Activated CD4-positive, alpha-beta memory T cell treated with anti-CD3 and anti-CD28 coated beads, Interleukin-2, amount 10 ng/mL, durations not matched to agents 7 days and 5 days (primary cell): ENCODE data around the gene DSG3. TPM values are rescaled to one million over a fixed set of nuclear protein-coding genes. Genes with fewer than 3 reads are reported as not detected.
"Not testable (repeated sequence)": the region's sequence is repeated elsewhere in the genome, so short reads cannot be mapped to it uniquely, and the experiment has no call there.

Source experiments
- CTCF ChIA-PET: fragments of 350-600 bp; sonication (Branson Sonifier 250); formaldehyde crosslinking; loops from one replicate; lab custom pipeline; 2021; ENCODE audit warnings: antibody characterized with exemption, inconsistent platforms; lab: Charles Lee
- POLR2A ChIA-PET: fragments of 350-600 bp; sonication (Branson Sonifier 250); formaldehyde crosslinking; loops from one replicate; lab custom pipeline; 2021; ENCODE audit warnings: antibody characterized with exemption; lab: Charles Lee
- DNase-seq: peaks from one replicate; pipeline ENCODE4 v3.0.0-alpha.2; 2020
- H3K27ac Mint-ChIP-seq: one replicate; pipeline ENCODE4 v1.8.0; 2021; ENCODE audit warnings: mild to moderate bottlenecking, mixed read lengths
- H3K27me3 Mint-ChIP-seq: one replicate; pipeline ENCODE4 v1.8.0; 2021; ENCODE audit warnings: mixed read lengths
- H3K36me3 Mint-ChIP-seq: one replicate; pipeline ENCODE4 v1.8.0; 2021; ENCODE audit warnings: low read depth, mixed read lengths
- H3K4me1 Mint-ChIP-seq: one replicate; pipeline ENCODE4 v1.8.0; 2021; ENCODE audit warnings: mixed read lengths
- H3K4me3 Mint-ChIP-seq: one replicate; pipeline ENCODE4 v1.8.0; 2021; ENCODE audit warnings: mild to moderate bottlenecking, mixed read lengths
- H3K9me3 Mint-ChIP-seq: one replicate; pipeline ENCODE4 v1.8.0; 2021; ENCODE audit warnings: mixed read lengths
- total RNA-seq, 2 experiments: library from RNA; stranded (reverse); gene quantifications; one replicate each; pipeline ENCODE4 v1.2.3, GENCODE V29; 2021

The DSG3 gene
- total RNA-seq, 2 experiments from 2014 or later, result not detected

GRCh38 chr18:31489311-31489710, 41.8 kb downstream of the DSG3 start:
- no peaks in the 10 kb centered on the region for H3K36me3 Mint-ChIP-seq
- H3K4me1 Mint-ChIP-seq, result no peaks in the 10 kb centered on the region
- ChIA-PET CTCF (no interaction called here), POLR2A (no interaction called here)
- no peak overlapping the region for H3K27ac Mint-ChIP-seq
- H3K4me3 Mint-ChIP-seq, result no peak overlapping the region
- H3K27me3 Mint-ChIP-seq, result no peaks in the 10 kb centered on the region
- no peaks in the 10 kb centered on the region for H3K9me3 Mint-ChIP-seq
- DNase-seq, result no peak

GRCh38 chr18:31490387-31490786, 42.8 kb downstream of the DSG3 start:
- peaks cover under 1% of the 10 kb centered on the region for H3K27me3 Mint-ChIP-seq
- H3K9me3 Mint-ChIP-seq, result no peaks in the 10 kb centered on the region
- H3K36me3 Mint-ChIP-seq, result no peaks in the 10 kb centered on the region
- no peaks in the 10 kb centered on the region for H3K4me1 Mint-ChIP-seq
- H3K27ac Mint-ChIP-seq, result no peak overlapping the region
- DNase-seq, result no peak
- CTCF ChIA-PET, result no interaction called here
- H3K4me3 Mint-ChIP-seq, result no peak overlapping the region
- POLR2A ChIA-PET, result no interaction called here

- DNase-seq, result no peak
- POLR2A ChIA-PET, result no interaction called here
- Mint-ChIP-seq H3K36me3 (no peaks in the 10 kb centered on the region), H3K27ac (no peak overlapping the region), H3K4me1 (no peaks in the 10 kb centered on the region), H3K27me3 (peaks cover 4% of the 10 kb centered on the region), H3K4me3 (no peak overlapping the region), H3K9me3 (no peaks in the 10 kb centered on the region)
- CTCF ChIA-PET, result no interaction called here
Observed at GRCh38 chr18:31490833-31491232, 43.3 kb downstream of the DSG3 start.

GRCh38 chr18:31491586-31491985, 44.0 kb downstream of the DSG3 start:
- CTCF ChIA-PET, result no interaction called here
- Mint-ChIP-seq H3K9me3 (no peaks in the 10 kb centered on the region), H3K27me3 (peaks cover 4% of the 10 kb centered on the region)

GRCh38 chr18:31492671-31493070, 45.1 kb downstream of the DSG3 start:
- peaks cover 12% of the 10 kb centered on the region for H3K27me3 Mint-ChIP-seq
- no peak for DNase-seq
- CTCF ChIA-PET, result no interaction called here

More at GRCh38 chr18:31491586-31491985, 44.0 kb downstream of the DSG3 start:
- DNase-seq, result no peak
- no peaks in the 10 kb centered on the region for H3K4me1 Mint-ChIP-seq
- no peak overlapping the region for H3K27ac Mint-ChIP-seq
- POLR2A ChIA-PET, result no interaction called here
- H3K36me3 Mint-ChIP-seq, result no peaks in the 10 kb centered on the region
- no peak overlapping the region for H3K4me3 Mint-ChIP-seq

GRCh38 chr18:31493171-31493570, 45.6 kb downstream of the DSG3 start:
- CTCF ChIA-PET, result no interaction called here
- Mint-ChIP-seq H3K4me3 (no peak overlapping the region), H3K27ac (no peak overlapping the region), H3K27me3 (peaks cover 13% of the 10 kb centered on the region), H3K4me1 (no peaks in the 10 kb centered on the region), H3K36me3 (no peaks in the 10 kb centered on the region), H3K9me3 (no peaks in the 10 kb centered on the region)
- POLR2A ChIA-PET, result no interaction called here
- no peak for DNase-seq

More at GRCh38 chr18:31492671-31493070, 45.1 kb downstream of the DSG3 start:
- no peaks in the 10 kb centered on the region for H3K9me3 Mint-ChIP-seq
- no peak overlapping the region for H3K27ac Mint-ChIP-seq
- no peaks in the 10 kb centered on the region for H3K4me1 Mint-ChIP-seq
- no peak overlapping the region for H3K4me3 Mint-ChIP-seq
- POLR2A ChIA-PET, result no interaction called here
- no peaks in the 10 kb centered on the region for H3K36me3 Mint-ChIP-seq

GRCh38 chr18:31493941-31494340, 46.4 kb downstream of the DSG3 start:
- ChIA-PET CTCF (no interaction called here), POLR2A (no interaction called here)
- no peak for DNase-seq
- no peaks in the 10 kb centered on the region for H3K36me3 Mint-ChIP-seq
- no peak overlapping the region for H3K4me3 Mint-ChIP-seq
- peaks cover 18% of the 10 kb centered on the region for H3K27me3 Mint-ChIP-seq
- H3K4me1 Mint-ChIP-seq, result peaks cover 1% of the 10 kb centered on the region
- H3K9me3 Mint-ChIP-seq, result no peaks in the 10 kb centered on the region
- no peak overlapping the region for H3K27ac Mint-ChIP-seq

- H3K36me3 Mint-ChIP-seq, H3K4me3 Mint-ChIP-seq, H3K4me1 Mint-ChIP-seq, CTCF ChIA-PET, H3K9me3 Mint-ChIP-seq, H3K27ac Mint-ChIP-seq, DNase-seq, POLR2A ChIA-PET: not testable (repeated sequence)
- peaks cover 25% of the 10 kb centered on the region for H3K27me3 Mint-ChIP-seq
Observed at GRCh38 chr18:31494705-31495244, 47.2 kb downstream of the DSG3 start.

- POLR2A ChIA-PET, result no interaction called here
- CTCF ChIA-PET, result no interaction called here
- no peaks in the 10 kb centered on the region for H3K36me3 Mint-ChIP-seq
- no peak overlapping the region for H3K4me3 Mint-ChIP-seq
- peaks cover 3% of the 10 kb centered on the region for H3K4me1 Mint-ChIP-seq
- H3K27me3 Mint-ChIP-seq, result peaks cover 32% of the 10 kb centered on the region
- DNase-seq, result no peak
- H3K27ac Mint-ChIP-seq, result no peak overlapping the region
- no peaks in the 10 kb centered on the region for H3K9me3 Mint-ChIP-seq
Observed at GRCh38 chr18:31497404-31497835, 49.9 kb downstream of the DSG3 start.

GRCh38 chr18:31497836-31498573, 50.5 kb downstream of the DSG3 start, which contains the start of gene DSG2:
TSS of gene DSG2 (plus strand) at chr18:31498177. CDS start at chr18:31498252, 75 bp downstream.
- Mint-ChIP-seq H3K36me3 (no peaks in the 10 kb centered on the region), H3K4me1 (peaks cover 3% of the 10 kb centered on the region), H3K27me3 (peaks cover 32% of the 10 kb centered on the region), H3K4me3 (peak within 1 kb of the TSS; percentile 53), H3K9me3 (no peaks in the 10 kb centered on the region), H3K27ac (no peak within 1 kb of the TSS)
- ChIA-PET POLR2A (no interaction called here), CTCF (no interaction called here)
- DNase-seq, result no peak

GRCh38 chr18:31498574-31499524, 51.3 kb downstream of the DSG3 start:
- H3K9me3 Mint-ChIP-seq, result no peaks in the 10 kb centered on the region

GRCh38 chr18:31500051-31500688, 52.6 kb downstream of the DSG3 start:
- ChIA-PET CTCF (no interaction called here), POLR2A (no interaction called here)
- H3K4me1 Mint-ChIP-seq, result peaks cover 3% of the 10 kb centered on the region
- H3K27me3 Mint-ChIP-seq, result peaks cover 32% of the 10 kb centered on the region
- no peak overlapping the region for H3K4me3 Mint-ChIP-seq
- no peaks in the 10 kb centered on the region for H3K36me3 Mint-ChIP-seq
- no peak overlapping the region for H3K27ac Mint-ChIP-seq
- DNase-seq, result no peak
- no peaks in the 10 kb centered on the region for H3K9me3 Mint-ChIP-seq

More at GRCh38 chr18:31498574-31499524, 51.3 kb downstream of the DSG3 start:
- peak overlapping the region; percentile 53 for H3K4me3 Mint-ChIP-seq
- POLR2A ChIA-PET, result no interaction called here
- peaks cover 32% of the 10 kb centered on the region for H3K27me3 Mint-ChIP-seq
- H3K36me3 Mint-ChIP-seq, result no peaks in the 10 kb centered on the region
- H3K4me1 Mint-ChIP-seq, result peaks cover 3% of the 10 kb centered on the region
- DNase-seq, result no peak
- CTCF ChIA-PET, result no interaction called here
- H3K27ac Mint-ChIP-seq, result no peak overlapping the region

GRCh38 chr18:31503011-31503410, 55.5 kb downstream of the DSG3 start:
- CTCF ChIA-PET, result no interaction called here
- no peaks in the 10 kb centered on the region for H3K36me3 Mint-ChIP-seq
- no peak overlapping the region for H3K27ac Mint-ChIP-seq
- H3K9me3 Mint-ChIP-seq, result no peaks in the 10 kb centered on the region
- H3K4me1 Mint-ChIP-seq, result peaks cover 3% of the 10 kb centered on the region
- H3K27me3 Mint-ChIP-seq, result peaks cover 20% of the 10 kb centered on the region
- H3K4me3 Mint-ChIP-seq, result no peak overlapping the region
- DNase-seq, result no peak
- POLR2A ChIA-PET, result no interaction called here
